ENCODE results near the gene SLC25A34.
A peak's percentile ranks its signal among the peaks of the same experiment; 100 is the strongest.
"Not testable (repeated sequence)": the region's sequence is repeated elsewhere in the genome, so short reads cannot be mapped to it uniquely, and the experiment has no call there.

SLC25A34 gene

DNA sequence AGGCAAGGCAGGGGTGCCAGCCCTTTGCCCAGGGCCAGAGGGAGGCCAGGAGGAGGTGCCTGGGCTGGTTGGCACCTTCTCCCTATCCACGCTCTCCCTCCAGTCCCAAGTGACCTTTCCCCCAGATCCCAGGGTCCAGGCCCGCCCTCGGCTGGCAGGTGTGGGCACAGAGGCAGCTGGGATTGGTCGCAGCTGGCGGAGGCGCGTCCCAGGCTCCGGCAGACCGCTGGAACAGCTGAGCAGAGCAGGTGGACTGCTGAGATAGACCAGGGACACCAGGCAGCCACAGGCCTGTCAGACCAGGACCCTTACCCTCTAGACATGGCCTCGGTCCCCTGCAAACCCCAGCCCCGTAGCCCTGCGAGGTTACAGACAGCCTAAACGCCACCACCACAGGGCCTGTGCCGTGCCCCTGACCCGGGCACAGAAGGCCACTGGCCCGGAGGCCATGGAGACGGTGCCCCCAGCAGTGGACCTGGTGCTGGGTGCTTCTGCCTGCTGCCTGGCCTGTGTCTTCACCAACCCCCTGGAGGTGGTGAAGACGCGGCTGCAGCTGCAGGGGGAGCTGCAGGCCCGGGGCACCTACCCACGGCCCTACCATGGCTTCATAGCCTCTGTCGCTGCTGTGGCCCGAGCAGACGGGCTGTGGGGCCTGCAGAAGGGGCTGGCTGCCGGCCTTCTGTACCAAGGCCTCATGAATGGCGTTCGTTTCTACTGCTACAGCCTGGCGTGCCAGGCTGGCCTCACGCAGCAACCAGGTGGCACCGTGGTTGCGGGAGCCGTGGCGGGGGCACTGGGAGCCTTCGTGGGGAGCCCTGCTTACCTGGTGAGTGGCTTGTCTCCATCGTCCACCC, at the start of gene SLC25A34:
TSS of gene SLC25A34 (plus strand) at position 221 of the 854 bp plus-strand sequence. CDS start at position 449, 228 bp downstream.
- DNase-seq, result peak in 1 of 2 experiments; percentile 37

DNA sequence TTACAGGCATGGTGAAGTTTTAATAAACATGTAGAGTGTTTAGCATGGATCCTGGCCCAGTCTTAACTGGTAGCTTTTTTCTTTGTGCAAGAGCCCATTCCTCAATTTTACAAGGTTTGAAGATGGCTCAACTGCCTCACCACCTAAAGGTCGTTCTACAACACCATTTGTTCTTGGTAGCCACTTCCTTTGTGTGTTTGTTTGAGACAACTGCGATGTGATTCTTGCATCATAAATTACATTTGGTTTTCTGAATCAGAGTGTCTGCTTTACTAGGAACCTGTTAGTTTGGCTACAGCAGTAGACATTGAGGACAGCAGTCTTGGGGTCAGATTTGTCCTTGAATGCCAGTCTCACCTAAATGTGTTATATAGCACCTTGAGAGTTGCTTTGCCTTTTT, 48.6 kb upstream of the SLC25A34 start:
- no peak for DNase-seq

DNA sequence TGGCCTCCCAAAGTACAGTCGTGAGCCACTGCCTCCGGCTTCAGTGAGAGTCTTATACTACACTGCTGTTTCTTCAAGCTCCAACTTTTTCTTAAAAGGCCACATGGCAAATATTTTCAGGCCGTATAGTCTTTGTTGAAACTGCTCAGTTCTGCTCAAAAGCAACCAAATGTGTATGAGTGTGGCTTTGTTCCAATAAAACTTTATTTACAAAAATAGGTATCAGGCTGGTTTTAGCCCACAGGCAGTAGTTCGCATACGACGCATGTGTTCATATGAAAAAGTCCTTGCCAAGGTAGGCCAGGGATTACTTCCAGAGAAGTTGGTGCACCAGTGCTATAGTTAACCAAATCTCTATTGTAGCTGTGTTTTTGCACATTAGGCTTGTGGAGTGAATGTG, 45.7 kb upstream of the SLC25A34 start:
- no peak for DNase-seq

DNA sequence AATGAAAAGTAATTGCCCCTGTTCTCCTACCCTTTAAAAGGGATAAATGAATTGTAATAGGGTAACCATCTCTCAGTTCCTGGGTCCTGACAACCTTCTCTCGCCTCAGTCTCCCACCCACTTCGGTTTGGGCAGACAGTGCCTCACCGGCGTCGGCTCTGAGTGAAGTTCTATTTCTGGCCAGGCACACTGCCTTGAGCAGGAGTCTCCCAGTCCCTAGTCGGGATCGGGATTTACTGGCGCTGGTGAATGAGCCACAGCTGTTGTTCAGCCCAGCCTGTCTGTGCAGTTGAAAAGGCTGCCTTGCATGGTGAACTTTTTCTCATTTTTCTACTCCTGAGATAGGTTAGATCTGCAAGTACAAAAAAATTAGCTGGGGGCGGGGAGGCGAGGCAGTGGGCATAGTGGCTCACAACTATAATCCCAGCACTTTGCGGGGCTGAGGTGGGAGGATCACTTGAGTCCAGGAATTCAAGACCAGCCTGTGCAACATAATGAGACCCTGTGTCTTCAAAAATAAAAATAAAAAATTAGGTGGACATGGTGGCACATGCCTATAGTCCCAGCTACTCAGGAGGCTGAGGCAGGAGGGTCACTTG, 44.5 kb upstream of the SLC25A34 start:
- no peak for DNase-seq

- no peak for DNase-seq
Observed at GRCh38 chr1:15692121-15692682, 43.9 kb upstream of the SLC25A34 start.

GRCh38 chr1:15693371-15693770, 42.7 kb upstream of the SLC25A34 start:
- no peak for DNase-seq

DNA sequence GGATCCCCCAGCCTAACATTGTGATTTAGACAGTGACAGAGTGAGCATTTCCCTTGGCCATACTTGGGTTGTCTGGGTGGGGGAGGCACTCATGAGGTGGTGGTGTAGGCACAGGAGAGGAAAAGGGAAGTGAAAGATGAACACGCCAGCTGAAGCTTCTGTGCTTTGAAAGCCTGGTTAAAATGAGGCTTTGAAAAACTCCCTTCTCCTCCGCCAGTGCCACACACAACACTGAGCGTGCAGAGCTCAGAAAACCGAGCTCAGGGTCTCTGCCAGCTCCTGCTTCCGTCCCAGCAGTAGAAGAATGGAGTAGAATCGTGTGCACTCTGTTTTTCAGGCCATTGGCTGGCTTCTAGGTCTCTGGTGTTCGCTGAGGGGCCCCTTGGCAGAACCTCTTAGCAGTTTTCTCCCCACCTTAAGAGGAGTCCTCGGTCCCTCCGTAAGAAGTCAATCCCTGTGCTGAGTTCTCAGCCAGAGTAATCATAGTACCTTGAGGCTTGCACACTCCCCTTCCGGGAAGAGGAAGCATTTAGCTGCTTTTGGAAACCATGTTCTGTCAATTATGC, 39.0 kb upstream of the SLC25A34 start:
- no peak for DNase-seq

GRCh38 chr1:15698201-15698600, 37.9 kb upstream of the SLC25A34 start:
- DNase-seq, result no peak

GRCh38 chr1:15699321-15699720, 36.7 kb upstream of the SLC25A34 start:
- not testable (repeated sequence) for DNase-seq

DNA sequence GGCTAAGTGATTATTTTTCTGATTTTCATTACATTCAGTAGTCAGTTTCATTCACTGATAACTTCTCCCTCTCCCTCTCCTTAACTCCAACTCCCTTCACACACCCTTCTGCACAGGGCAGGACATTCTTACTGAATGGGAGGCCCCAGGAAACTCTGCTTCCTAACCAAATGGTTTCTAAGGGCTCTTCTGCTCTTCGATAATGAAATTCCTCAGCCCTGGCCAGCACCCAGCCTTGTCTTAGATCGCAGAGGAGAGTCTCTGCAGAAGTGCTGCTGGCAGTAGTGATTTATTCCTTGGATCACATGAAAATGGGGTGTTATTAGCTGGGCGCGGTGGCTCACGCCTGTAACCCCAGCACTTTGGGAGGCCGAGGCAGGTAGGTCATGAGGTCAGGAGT, 35.5 kb upstream of the SLC25A34 start:
- no peak for DNase-seq

DNA sequence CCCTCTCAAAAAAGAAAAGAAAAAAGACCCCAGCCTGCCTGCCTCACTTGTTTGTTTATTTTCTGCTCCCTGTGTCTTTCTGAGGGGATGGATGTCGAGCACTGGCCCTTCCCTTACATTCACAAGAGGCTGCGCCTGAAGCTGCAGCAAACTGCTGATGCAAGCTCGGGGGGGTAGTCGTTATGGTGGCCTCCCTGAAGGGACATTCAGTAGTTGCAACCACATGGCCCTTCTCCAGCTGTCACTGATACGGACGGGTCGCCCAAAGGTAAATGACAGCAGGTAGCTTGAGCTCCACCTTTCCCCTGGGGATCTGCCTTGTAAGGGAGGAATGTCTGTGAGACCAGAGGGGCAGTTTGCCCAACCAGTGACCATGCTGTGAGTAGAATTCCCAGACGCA, 34.3 kb upstream of the SLC25A34 start:
- DNase-seq, result no peak

GRCh38 chr1:15702722-15703550, 33.1 kb upstream of the SLC25A34 start:
- no peak for DNase-seq

GRCh38 chr1:15703562-15703961, 32.5 kb upstream of the SLC25A34 start:
- DNase-seq, result no peak

GRCh38 chr1:15704526-15705183, 31.4 kb upstream of the SLC25A34 start:
- no peak for DNase-seq

DNA sequence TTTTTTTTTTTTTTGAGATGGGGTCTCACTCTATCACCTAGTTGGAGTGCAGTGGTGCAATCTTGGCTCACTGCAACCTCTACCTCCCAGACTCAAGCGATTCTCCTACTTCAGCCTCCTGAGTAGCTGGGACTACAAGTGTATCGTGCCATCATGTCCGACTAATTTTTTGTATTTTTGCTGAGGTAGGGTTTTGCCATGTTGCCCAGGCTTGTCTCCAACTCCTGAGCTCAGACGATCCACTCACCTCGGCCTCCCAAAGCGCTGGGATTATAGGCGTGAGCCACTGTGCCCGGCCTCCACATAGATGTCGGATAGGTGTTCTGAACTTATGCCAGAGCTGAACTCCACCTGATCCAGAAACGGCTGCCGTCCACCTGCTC, 30.9 kb upstream of the SLC25A34 start:
- DNase-seq, result no peak

- no peak for DNase-seq
Observed at GRCh38 chr1:15706751-15707150, 29.3 kb upstream of the SLC25A34 start.

GRCh38 chr1:15707239-15707925, 28.7 kb upstream of the SLC25A34 start:
- no peak for DNase-seq

DNA sequence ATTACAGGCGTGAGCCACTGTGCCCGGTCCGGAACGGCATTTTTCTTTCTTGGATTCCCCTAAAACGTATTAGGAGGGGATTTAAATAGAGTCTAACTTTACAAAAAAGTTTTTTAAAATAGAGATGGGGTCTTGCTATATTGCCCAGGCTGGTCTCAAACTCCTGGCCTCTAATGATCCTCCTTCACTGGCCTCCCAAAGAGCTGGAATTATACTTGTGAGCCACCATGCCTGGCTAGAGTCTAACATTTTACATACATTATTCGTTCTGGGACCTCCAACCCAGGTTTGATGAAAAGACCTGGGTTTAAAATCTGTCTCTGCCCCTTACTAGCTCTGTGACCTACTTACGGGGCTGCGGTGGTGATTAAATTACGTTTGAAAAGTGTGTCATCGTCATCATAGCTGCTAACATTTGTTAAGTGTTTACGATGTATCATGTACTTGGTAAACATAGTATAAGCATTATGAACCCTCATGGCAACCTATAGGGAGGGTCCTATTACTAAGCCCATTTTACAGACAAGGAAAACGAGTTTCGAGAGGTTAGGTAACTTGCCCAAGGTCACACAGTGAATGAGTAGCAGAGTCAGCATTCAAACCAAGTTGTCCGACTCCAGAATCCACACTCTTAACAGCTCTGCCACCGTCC, 27.4 kb upstream of the SLC25A34 start:
- DNase-seq, result no peak

DNA sequence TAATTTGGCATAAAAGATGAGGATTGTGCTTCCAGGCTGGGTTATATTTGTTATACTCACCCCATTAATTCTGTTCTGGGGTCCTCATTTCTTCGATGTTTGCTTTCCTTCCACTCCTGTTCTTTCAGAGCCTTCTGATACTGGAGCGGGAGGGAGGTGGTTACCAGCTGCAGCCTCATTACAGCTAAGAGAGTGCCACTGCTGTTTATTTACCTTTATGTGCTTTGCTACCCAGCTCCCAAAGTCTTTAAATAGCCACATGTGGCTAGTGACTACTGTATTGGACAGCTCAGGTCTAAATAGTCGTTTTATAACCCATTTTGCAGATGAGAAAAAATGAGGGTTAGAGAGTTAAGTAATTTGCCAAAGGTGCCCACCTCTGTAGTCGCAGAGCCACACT, 26.8 kb upstream of the SLC25A34 start:
- no peak for DNase-seq

DNA sequence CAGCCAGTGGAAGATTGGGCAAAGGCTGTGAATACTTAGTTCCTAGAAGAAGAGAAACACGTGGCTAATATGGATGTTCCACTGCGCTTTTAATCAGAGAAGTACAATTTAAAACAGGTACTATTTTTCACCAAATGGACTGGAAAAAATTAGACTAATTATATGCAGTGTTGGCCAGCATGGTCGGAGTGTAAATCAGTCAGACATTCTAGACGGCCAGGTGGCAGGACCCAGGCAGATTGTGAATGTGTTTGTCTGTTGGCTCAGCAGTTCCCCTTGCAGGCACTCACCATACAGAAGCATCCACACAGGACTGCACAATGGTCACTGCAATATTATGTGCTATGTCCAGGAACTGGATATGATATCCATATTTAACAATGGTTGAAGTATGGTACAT, 23.9 kb upstream of the SLC25A34 start:
- DNase-seq, result no peak

All from NCI-H187 (cell line).